Ovary (tissue), 10 donors: ENCODE data around the gene ACHE. TPM values are rescaled to one million over a fixed set of nuclear protein-coding genes. Genes with fewer than 3 reads are reported as not detected.
"Not testable (repeated sequence)": the region's sequence is repeated elsewhere in the genome, so short reads cannot be mapped to it uniquely, and the experiment has no call there.

Experiments
- DNase-seq, 5 donors: peaks; one replicate each; pipeline ENCODE4 v3.0.0-alpha.2; 2019 to 2020
- H3K27ac ChIP-seq, 2 donors: fragments of 200-600 bp; one replicate each; pipeline versions ENCODE4 v1.5.1 to v1.8.0; 2019 to 2022
- H3K27me3 ChIP-seq: fragments of 200-600 bp; one replicate; pipeline ENCODE4 v1.8.0; 2022
- H3K36me3 ChIP-seq: fragments of 200-600 bp; sonication (generic); one replicate; pipeline ENCODE4 v1.5.1; 2019
- H3K4me1 ChIP-seq: one replicate; pipeline ENCODE4 v1.8.1; 2013; ENCODE audit warnings: mild to moderate bottlenecking, moderate library complexity; ENCODE audit not compliant: insufficient read depth
- H3K4me3 ChIP-seq: fragments of 200-600 bp; sonication (generic); one replicate; pipeline ENCODE4 v1.5.1; 2017
- H3K9me3 ChIP-seq, 2 donors: fragments of 200-600 bp in 1 of 2; sonication (generic) in 1 of 2; one replicate each; pipeline versions ENCODE4 v1.5.1 to v1.8.1; 2013 to 2019; ENCODE audit warnings: mild to moderate bottlenecking in 1 of 2, moderate library complexity in 1 of 2
- EP300 ChIP-seq: sonication (generic); formaldehyde crosslinking; IDR thresholded peaks from one replicate; pipeline ENCODE4 v1.6.1; 2017; ENCODE audit warnings: antibody characterized with exemption
- POLR2A ChIP-seq: fragments of 450-650 bp; IDR thresholded peaks from one replicate; pipeline ENCODE4 v1.6.1; 2017; ENCODE audit warnings: antibody characterized with exemption, mild to moderate bottlenecking, moderate library complexity
- WGBS, 3 donors: extraction: QIAGEN DNeasy Blood & Tissue Kit in 1 of 3; methylation state at CpG; one replicate each; pipeline versions ENCODE4 v1.1.5 to v1.1.7; 2013 to 2017; 5-methylcytosine and 5-hydroxymethylcytosine counted together
- intact Hi-C, 4 donors: fragments of 100-400 bp; cut with DNase I; formaldehyde crosslinking; loops; one replicate each; pipeline versions ENCODE4 v1.11.0 to v1.15.1; 2022 to 2023
- long read RNA-seq, 3 donors: library from polyadenylated mRNA in 2 of 3; unstranded in 2 of 3; transcript quantifications; one replicate each; pipeline ENCODE4 v2.0.0 and lab custom pipeline, GENCODE V29; 2021 to 2026
- polyA plus RNA-seq, 2 donors: library from polyadenylated mRNA; stranded (reverse); fragments of 200-250 nt in 1 of 2; fragments of 350-450 nt in 1 of 2; fragmentation: Illumina TruSeq in 1 of 2; extraction: RNeasy Lipid Tissue Mini Kit (QIAGEN cat#74804) in 1 of 2; gene quantifications; one replicate each; pipeline ENCODE4 v1.2.3, GENCODE V29; 2013 to 2014
- total RNA-seq, 7 donors: library from RNA; depleted of rRNA in 2 of 7; stranded (reverse); fragments of >200 nt in 2 of 7; fragmentation: NEBNext Ultra II Directional in 3 of 7; extraction: Animal tissue kit (Norgen Biotek cat#: 25700) in 3 of 7; gene quantifications; one replicate each; pipeline versions ENCODE4 v1.1.0 to v1.2.4, GENCODE V29; 2016 to 2023
- TF ChIP-seq, protein P1 (sequence below), 3 donors: fragments of 450-650 bp in 2 of 3; fragments of 200-600 bp in 1 of 3; IDR thresholded peaks; one replicate each; pipeline versions ENCODE4 v1.5.1 to v1.8.0; 2016 to 2022; ENCODE audit warnings: antibody characterized with exemption in 3 of 3, mild to moderate bottlenecking in 1 of 3
- donor health status: DM: no; HTN: no; CAD: no; lungs with moderate emphysema.
- donor health status: DM: no; HTN: no; CAD: no.
- donor health status: Bipolar disorder and iron deficiency.
- donor health status: DM: yes; HTN: yes; CAD: no.
- donor health status: DM: no; HTN: no; CAD: no.
- donor health status: DM: yes; HTN: yes; CAD: no.

ACHE gene
- 10 to 100 TPM in 2 of 7 donors, 1 to 10 TPM in 4, under 1 TPM in 1; 0.48 to 15.3 (median 4.9) TPM for total RNA-seq
- 1 to 10 TPM in 1 of 2 donors, under 1 TPM in 1; 0.37 to 1.8 TPM for polyA plus RNA-seq
- long read RNA-seq, donor 1, partial matches to known transcripts = 53 of 99 reads
- long read RNA-seq, donor 1, other reads (novel, unspliced or antisense) = 38 of 99 reads
- long read RNA-seq, donor 2, partial matches to known transcripts = 0 of 1 reads
- long read RNA-seq, donor 2, other reads (novel, unspliced or antisense) = 0 of 1 reads
- long read RNA-seq, donor 3, partial matches to known transcripts = 2 of 14 reads
- long read RNA-seq, donor 3, other reads (novel, unspliced or antisense) = 11 of 14 reads

DNA sequence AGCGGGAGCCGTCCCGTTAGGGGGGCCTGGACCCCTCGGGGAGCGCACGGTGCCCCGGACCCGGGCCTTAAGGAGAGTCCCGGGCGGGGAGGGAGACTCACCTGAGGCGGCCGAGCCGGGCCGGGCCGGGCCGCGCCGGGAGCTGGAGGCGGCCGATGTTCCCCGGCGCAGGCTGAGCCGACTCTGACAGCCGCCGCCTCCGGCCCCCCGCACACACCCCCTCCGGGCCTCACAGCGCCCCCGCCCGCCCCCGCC lies at the start of gene ACHE:
Gene ACHE (minus strand): TSS at position 188 of the 255 bp plus-strand sequence. CDS start 1,656 bp downstream, outside the sequence.
- Histone ChIP-seq H3K4me1 (peaks cover 6% of the 10 kb centered on the region), H3K27ac (peak within 1 kb of the TSS in 1 of 2 donors; percentile 57), H3K36me3 (no peaks in the 10 kb centered on the region), H3K9me3 (no peaks in the 10 kb centered on the region), H3K27me3 (no peaks in the 10 kb centered on the region), H3K4me3 (peak within 1 kb of the TSS; percentile 41)
- 0 to 2% (median 1%) methylated on average over 14 to 32 of the region's 32 CpGs for WGBS, 3 donors
- TF ChIP-seq, protein P1, sequence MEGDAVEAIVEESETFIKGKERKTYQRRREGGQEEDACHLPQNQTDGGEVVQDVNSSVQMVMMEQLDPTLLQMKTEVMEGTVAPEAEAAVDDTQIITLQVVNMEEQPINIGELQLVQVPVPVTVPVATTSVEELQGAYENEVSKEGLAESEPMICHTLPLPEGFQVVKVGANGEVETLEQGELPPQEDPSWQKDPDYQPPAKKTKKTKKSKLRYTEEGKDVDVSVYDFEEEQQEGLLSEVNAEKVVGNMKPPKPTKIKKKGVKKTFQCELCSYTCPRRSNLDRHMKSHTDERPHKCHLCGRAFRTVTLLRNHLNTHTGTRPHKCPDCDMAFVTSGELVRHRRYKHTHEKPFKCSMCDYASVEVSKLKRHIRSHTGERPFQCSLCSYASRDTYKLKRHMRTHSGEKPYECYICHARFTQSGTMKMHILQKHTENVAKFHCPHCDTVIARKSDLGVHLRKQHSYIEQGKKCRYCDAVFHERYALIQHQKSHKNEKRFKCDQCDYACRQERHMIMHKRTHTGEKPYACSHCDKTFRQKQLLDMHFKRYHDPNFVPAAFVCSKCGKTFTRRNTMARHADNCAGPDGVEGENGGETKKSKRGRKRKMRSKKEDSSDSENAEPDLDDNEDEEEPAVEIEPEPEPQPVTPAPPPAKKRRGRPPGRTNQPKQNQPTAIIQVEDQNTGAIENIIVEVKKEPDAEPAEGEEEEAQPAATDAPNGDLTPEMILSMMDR (IDR thresholded peaks at IDR 0.05) = no peak
- TF ChIP-seq EP300 (no peak), POLR2A (no peak)
- intact Hi-C loops = loop anchor here in 2 of 4 donors (5.0 to 10.0 kb wide), 6 partner anchors 162 to 399 kb away; partner anchors contain the start of gene VGF (in 1 of the 2)
- DNase-seq = no peak

DNA sequence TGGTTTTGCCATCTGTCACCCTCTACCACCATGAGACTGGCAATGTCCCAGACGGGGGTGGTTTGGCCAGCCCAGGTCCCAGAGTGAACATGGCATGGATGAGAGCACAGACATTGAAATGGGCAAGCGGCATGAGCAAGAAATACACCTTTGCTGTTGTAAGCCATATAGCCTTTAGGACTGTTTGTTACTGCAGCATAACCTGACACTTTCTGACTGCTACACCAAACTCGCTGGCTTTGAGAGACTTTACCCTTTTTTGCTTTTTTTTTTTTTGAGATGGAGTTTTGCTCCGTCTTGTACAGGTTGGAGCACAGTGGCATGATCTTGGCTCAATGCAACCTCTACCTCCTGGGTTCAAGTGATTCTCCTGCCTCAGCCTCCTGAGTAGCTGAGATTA lies 48.5 kb upstream of the ACHE start:
- Histone ChIP-seq H3K4me1 (no peaks in the 10 kb centered on the region), H3K36me3 (no peaks in the 10 kb centered on the region), H3K27ac (no peak overlapping the region), H3K27me3 (no peaks in the 10 kb centered on the region), H3K4me3 (no peak overlapping the region), H3K9me3 (no peaks in the 10 kb centered on the region)
- TF ChIP-seq, protein P1 (IDR thresholded peaks at IDR 0.05) = no peak
- TF ChIP-seq POLR2A (no peak), EP300 (no peak)
- 71 to 92% (median 80%) methylated on average over 4 of the region's 4 CpGs for WGBS, 3 donors
- no peak for DNase-seq
- intact Hi-C loops = no loop called here

DNA sequence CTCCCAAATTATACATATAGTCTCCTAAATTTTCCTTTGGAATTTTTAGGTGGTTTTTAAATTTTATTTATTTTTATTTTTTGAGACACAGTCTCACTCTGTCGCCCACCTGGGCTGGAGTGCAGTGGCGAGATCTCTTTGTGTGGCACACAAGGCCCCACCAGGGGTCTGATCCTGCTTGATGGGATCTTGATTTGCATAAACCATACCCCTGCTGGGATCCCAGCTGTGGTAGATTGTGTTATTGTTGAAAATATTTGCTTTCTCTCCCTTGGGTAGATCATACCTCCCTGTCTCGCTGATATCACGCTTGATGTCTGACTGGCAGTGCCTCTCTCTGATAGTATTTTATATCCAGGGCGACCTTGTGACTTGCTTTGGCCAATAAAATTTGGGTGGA lies 48.0 kb upstream of the ACHE start:
- intact Hi-C loops = no loop called here
- no peak overlapping the region for H3K27ac ChIP-seq
- 77 to 88% (median 85%) methylated on average over 5 of the region's 5 CpGs for WGBS, 3 donors

DNA sequence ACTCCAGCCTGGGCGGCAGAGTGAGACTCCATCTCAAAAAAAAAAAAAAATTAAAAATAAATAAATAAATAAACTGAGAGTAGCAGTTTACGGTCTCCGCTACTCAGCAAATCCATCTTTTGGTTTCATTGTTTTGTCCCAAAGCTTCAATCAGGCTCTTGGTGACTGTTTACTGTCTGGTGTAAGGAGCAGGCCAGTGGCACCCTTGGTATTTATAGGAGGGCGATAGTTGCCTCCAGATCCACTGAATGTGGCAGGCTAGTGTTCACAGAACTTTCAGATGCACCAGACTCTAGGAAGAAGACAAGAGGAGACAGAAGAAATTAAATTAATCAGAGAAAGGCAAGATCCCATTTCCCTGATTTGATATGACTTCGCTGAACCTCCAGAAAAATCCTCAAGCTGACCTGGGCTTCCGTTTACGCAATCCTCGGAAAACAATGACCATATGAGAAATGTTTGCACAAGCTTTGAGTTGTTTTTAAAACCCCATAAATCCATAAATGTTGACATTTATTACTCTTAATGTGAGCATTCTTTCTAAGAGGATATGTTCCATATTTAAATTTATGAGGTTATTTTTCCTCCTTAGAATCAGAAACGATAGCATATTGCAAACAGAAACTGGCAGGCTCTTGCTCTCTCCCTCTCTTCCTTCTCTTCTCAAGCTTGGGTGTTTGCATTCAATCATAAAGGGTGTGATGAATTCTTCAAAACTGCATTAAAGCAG lies 46.5 kb upstream of the ACHE start:
- DNase-seq = no peak
- Histone ChIP-seq H3K9me3 (no peaks in the 10 kb centered on the region), H3K4me1 (no peaks in the 10 kb centered on the region), H3K27ac (no peak overlapping the region), H3K27me3 (no peaks in the 10 kb centered on the region), H3K4me3 (no peak overlapping the region), H3K36me3 (no peaks in the 10 kb centered on the region)
- no peak for TF ChIP-seq EP300
- TF ChIP-seq POLR2A = no peak
- TF ChIP-seq, protein P1 (IDR thresholded peaks at IDR 0.05) = no peak
- 43 to 49% (median 49%) methylated on average over 9 of the region's 9 CpGs for WGBS, 3 donors
- intact Hi-C loops = no loop called here

More for the DNA sequence above, 48.0 kb upstream of the ACHE start:
- H3K4me3 ChIP-seq = no peak overlapping the region
- TF ChIP-seq POLR2A (no peak), EP300 (no peak)
- TF ChIP-seq, protein P1 (IDR thresholded peaks at IDR 0.05) = no peak
- no peak for DNase-seq
- no peaks in the 10 kb centered on the region for H3K36me3 ChIP-seq
- no peaks in the 10 kb centered on the region for H3K4me1 ChIP-seq
- H3K27me3 ChIP-seq = no peaks in the 10 kb centered on the region
- no peaks in the 10 kb centered on the region for H3K9me3 ChIP-seq

DNA sequence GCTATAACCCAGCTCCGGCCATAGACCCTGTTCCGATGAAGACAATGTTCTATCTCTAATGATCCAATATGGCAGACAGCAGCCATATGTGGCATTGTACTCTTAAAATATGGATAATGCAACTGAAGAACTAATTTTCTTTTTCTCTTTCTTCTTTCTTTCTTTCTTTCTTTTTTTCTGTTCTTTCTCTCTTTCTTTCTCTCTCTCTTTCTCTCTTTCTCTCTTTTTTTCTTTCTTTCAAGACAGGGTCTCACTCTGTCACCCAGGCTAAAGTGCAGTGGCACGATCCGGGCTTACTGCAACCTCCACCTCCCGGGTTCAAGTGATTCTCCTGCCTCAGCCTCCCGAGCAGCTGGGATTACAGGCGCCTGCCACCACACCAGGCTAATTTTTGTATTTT lies 40.5 kb upstream of the ACHE start:
- H3K4me1 ChIP-seq, H3K36me3 ChIP-seq, H3K27me3 ChIP-seq, H3K9me3 ChIP-seq, intact Hi-C loops, H3K4me3 ChIP-seq, H3K27ac ChIP-seq, DNase-seq: not testable (repeated sequence)
- 77 to 90% (median 86%) methylated on average over 7 of the region's 7 CpGs for WGBS, 3 donors

DNA sequence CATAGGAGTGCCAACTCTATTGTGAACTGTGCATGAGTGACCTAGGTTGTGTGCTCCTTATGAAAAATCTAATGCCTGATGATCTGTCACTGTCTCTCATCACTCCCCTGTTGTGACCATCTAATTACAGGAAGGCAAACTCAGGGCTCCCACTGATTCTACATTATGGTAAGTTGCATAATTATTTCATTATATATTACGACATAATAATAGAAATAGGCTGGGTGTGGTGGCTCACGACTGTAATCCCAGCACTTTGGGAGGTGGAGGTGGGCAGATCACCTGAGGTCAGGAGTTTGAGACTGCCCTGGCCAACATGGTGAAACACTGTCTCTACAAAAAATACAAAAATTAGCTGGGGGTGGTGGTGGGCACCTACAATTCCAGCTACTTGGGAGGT lies 39.7 kb upstream of the ACHE start:
- intact Hi-C loops, H3K27me3 ChIP-seq, H3K4me1 ChIP-seq, H3K36me3 ChIP-seq, DNase-seq, H3K27ac ChIP-seq, H3K4me3 ChIP-seq, H3K9me3 ChIP-seq: not testable (repeated sequence)
- 69 to 81% (median 79%) methylated on average over 2 of the region's 2 CpGs for WGBS, 3 donors
